GM18861 (cell line): ENCODE results near the gene ALKBH2.
"Not testable (repeated sequence)": the region's sequence is repeated elsewhere in the genome, so short reads cannot be mapped to it uniquely, and the experiment has no call there.

Source experiments
- ATAC-seq: cut with Tn5 transposase; IDR thresholded peaks from one replicate; pipeline ENCODE4 v1.9.1; 2021; ENCODE audit not compliant: unreplicated experiment

The ALKBH2 gene

DNA sequence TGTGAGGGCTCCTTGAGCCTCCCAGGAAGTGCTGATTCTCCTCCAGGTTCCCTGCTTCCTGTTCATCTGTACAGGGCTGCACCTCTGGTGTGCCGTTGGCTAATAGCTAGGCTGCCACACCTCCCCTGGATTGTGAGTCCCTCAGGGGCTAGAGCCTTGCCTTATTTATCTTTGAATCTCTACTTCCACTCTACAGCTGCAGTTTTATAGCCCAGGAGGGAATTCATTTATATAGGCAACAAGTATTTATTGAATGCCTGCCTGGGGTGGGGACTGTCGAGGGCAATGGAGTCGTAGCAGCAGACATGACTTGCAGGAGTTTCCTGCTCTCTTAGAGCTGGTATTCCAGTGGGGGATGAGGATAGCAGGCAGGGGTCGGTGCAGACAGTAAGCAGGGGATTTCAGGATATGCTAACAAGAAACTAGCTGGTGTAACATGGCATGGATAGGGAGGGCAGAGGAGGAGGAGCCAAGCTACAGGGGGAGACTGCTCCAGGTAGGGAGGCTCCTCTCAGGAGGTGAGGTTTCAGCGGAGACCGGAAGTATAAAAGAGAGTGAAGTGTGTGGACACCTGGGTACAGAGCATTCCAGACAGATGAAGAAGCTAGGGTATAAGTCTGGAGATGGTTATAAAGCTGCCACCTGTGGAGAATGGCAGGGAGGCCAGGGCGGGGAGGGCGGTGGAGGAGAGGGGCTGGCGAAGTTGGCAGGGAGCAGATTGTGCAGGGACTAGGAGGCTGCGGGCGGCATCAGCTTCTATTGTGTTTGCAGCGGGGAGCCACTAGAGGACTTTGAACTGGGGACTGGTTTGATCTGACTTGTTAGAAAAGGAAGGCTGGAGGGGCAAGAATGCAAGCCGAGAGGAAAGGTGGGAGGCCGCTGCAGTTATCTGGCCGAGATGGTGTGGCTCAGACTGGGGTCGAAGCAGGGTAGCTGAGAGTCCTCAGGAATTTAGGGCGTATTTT is 23.7 kb downstream of the ALKBH2 start:
- ATAC-seq, result no peak

DNA sequence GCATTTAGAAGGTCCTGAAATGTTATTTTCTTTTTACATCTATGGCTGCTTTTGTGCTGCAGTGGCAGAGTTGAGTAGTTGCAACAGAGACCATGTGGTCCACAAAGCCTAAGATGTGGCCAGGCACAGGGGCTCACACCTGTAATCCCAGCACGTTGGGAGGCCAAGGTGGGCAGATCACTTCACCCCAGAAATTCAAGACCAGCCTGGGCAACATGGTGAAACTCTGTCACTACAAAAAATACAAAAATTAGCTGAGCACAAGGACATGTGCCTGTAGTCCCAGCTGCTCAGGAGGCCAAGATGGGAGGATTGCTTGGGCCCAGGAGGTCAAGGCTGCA is 27.4 kb downstream of the ALKBH2 start:
- ATAC-seq, result no peak

DNA sequence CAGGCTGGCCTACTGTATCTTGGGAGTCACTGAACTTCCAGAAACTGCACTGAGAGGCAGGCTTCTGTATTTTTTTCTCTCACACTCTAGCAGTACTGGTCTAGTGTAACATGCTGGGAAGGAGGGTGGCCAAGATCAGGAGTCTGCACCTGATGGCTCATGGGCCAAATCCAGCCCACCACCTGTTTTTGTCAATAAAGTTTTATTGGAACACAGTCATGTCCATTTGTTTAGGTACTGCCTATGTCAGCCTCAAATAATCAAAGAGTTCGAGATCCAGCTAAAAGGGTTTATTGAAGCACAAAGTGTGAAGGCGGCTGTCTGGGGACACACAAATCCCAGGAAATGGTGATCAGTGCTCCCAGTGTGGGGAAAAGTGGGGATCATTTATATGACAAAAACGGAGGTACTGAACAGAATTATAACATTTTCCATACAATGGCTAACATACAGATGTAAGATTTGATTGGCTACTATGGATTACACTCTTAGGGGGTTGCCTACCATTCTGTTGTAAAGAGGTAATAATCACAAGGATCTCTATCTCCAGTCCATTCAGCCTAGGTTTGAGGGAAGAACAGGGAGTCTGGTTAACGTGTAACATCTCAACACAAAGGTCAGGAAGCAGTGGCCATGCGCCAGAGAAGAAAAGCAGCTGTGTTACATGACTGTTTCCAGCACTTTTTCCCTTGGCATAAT is 28.0 kb downstream of the ALKBH2 start:
- ATAC-seq, result no peak

DNA sequence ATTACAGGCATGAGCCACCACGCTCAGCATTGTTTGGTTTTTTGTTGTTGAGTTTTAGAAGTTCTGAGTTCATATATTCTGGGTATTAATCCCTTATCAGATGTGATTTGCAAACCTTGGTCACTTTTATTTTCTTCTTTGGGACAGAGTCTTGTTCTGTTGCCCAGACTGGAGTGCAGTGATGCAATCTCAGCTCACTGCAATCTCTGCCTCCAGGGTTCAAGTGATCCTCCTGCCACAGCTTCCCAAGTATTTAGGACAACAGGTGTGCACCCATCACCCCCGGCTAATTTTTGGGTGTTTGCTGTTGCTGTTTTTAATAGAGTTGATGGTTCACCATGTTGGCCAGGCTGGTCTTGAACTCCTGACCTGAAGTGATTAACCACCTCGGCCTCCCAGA is 29.1 kb downstream of the ALKBH2 start:
- ATAC-seq, result no peak

DNA sequence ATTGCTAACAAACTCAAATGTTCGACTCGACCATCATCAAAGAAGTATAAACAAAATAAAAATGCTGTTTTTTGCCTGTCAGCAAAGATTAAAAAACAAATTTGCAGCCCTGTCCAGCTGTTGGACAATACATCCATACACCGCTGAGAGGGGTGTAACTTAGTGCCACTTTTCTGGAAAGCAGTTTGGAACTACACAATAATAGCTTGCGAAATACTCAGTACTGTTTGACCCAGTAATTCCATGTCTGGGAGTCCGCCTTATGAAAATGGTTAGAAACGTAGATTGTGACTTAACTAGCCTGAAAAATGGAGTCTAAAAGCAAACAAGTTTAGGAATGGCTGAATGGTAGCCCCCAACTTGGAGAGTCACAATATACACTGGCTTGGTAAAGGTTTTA is 34.5 kb downstream of the ALKBH2 start:
- no peak for ATAC-seq

DNA sequence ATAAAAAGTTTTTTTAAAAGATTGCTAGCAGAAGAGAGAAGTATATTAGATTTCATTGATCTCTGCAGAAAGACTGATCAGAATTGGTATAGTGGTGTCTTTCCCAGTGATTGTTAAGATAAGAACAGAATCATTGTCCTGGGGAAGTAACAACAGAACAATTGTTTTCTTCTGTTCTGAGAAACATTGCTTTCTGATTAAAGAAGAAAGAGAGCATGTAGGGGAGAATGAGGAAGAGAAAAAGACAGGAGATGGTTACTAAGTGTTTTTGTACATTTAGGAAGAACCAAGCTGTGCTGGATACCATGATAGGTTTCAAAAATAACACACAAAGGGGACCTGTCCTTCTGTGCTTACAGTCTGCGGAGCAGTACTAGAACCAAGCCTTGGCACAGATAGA is 35.9 kb downstream of the ALKBH2 start:
- no peak for ATAC-seq

DNA sequence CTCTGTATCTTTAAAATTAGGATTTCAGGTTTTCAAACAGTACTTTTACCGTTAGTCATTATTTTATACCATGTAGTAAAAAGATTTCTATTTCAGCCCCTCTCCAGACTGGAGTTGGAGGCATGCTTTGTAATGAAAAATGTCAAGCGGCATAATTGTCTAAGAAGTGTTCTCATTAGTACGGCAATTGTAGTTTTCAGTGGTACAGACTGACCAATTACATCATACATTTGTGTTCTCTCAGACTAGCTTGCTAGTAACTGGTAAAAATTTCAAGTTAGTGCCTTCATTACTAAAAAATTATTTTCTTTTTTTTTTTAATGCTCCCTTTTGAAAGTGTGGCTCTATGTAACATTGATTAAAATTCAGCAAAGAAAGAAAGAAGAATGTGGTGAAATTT is 36.4 kb downstream of the ALKBH2 start:
- ATAC-seq, result no peak

DNA sequence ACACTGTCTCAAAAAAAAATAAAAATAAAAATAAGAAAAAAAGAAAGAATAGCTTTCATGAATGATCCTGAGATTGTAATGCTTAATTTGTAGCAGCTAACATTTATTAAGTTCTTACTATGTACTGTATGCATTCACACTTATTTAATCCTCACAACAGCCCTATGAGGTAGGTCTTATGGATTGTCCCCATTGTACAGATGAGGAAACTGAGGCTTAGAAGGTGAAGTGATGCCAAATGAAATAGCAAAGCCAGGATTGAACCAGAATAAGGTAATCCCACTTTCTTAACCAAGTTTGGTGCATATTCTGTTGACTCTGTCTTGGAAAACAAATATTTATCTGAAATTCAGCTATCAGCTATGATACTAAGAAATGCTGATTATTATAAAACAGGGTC is 38.8 kb downstream of the ALKBH2 start:
- ATAC-seq, result no peak

DNA sequence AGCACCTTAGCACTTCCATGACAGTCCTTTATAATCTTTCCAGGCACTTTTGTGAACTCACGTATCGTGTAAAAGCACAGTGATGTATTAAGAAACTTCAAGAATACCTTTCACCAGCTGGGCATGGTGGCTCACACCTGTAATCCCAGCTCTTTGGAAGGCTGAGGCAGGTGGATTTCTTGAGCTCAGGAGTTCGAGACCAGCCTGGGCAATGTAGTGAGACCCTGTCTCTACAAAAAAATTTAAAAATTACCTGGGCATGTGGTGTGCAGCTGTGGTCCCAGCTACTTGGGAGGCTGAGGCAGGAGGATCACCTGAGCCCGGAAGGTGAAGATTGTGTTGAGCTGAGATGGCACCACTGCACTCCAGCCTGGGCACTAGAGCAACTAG is 39.2 kb downstream of the ALKBH2 start:
- ATAC-seq, result not testable (repeated sequence)

DNA sequence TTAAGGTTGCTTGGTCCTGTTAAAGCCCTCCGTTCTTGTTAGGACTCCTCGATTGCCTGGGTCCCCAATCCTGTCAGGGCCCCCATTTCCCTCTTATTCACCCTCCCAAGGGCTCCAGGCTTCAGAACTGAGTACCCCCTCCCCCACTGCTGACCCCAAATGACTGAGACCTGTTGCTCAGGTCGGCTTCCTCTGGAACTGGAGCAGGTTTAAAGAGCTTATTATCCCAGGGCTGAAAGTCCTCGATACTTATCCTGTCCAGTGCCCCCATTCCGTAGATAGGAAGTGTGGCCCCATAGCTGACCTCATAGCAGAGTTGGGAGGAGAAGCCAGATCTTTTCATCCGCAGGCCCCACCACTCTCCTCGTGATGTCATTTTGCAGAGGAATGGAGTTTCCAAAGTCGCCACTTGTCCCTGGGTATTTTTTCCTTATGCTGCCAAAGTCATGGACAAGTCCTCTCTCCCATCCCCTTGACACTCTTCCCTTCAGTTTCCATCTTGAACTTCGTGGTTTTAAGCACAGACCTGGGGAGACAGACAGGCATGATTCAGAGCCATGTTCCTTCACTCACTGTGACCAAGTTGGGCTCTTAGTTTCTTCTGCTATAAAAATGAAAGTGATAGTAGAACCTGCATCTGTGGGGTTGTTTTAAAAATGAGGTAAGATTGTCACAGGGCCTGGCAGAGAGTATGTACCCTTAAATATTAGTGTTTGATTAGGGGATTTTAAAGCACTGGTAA is 39.7 kb downstream of the ALKBH2 start:
- peak; percentile 42 for ATAC-seq

DNA sequence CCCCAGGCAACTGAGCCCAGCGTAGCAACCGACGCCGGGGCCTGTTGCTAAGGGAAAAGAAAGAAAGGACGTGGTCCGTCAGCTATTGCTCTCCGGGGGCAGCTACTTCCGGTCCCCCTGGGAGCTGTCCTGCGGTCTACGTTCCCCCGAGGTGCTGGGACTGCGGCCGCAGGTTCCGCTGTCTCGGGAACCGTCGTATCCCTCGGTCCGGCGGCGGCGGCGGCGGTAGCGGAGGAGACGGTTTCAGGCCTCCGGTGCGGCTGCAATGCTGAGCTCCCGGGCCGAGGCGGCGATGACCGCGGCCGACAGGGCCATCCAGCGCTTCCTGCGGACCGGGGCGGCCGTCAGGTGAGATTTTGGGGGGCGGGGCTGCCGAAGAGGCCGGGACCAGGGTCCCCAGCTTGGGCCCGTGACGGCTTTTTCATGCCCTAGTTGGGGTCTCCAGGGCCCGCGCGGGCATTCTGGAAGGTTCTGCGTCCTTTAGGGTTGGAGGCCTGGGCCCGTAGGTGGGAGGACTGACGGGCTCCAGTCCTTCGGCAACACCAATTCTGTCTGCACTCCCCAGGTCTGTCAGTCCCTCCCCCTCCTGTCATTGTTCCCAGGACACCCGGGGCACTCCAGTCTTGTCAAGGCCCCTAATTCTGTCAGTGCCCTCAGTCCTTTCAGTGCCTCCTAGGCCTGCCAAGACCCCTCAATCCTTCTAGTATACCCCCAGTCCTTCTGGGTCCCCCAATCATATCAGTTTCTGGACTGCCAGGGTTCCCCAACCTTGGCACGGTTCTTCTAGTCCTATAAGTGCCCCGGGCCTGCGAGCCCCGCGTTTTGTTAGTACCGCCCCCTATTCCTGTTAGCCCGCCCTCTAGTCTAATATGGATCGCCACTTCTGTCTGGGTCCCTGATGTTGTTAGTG is 40.6 kb downstream of the ALKBH2 start, which contains the start of gene USP30:
Gene USP30 (plus strand): TSS at position 163 of the 910 bp plus-strand sequence. CDS start 103 bp downstream, at position 266.
- ATAC-seq, result peak; percentile 67

DNA sequence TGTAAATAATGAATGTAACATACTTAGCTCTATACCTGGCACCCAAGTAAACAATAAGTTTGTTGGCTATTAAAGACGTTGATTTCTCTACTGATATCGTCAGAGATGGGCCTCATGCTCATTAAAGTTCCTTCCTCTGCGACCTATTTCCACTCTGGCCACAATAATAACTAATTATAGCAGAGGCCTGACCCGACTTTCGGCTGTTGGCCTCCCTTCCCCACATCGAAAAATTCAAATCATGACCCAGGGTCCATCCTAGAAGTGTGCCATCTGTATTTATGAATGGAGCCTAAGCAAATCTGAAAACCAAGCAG is 41.2 kb downstream of the ALKBH2 start:
- ATAC-seq, result no peak

DNA sequence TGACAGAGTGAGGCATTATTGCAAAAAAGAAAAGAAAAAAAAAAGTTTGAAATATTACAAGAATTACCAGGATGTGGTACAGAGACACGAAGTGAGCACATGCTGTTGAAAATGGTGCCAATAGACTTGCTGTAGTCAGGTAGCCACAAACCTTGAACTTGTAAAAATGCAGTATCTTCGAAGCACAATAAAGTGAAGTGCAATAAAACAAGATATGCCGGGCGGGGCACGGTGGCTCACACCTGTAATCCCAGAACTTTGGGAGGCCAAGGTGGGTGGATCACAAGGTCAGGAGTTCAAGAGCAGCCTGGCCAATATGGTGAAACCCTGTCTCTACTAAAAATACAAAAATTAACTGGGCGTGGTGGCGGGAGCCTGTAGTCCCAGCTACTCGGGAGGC is 43.5 kb downstream of the ALKBH2 start:
- not testable (repeated sequence) for ATAC-seq

DNA sequence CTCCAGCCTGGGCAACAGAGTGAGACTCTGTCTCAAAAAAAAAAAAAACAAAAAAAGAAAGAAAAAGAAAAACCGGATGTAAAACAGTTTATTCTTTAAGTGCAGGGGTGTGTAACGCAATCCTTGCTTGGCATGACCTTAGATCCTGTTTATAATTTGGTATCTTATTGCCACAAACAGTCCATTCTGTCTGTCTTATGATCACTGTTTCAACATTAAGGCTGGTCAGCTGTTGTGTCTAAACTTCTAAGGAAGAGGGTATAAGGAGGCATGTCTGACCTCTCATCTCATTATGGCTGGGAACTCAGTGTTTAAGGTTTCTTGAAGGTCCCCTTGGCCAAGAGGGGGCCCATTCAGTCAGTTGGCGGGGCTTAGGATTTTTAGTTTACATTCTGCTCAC is 44.6 kb downstream of the ALKBH2 start:
- ATAC-seq, result not testable (repeated sequence)

DNA sequence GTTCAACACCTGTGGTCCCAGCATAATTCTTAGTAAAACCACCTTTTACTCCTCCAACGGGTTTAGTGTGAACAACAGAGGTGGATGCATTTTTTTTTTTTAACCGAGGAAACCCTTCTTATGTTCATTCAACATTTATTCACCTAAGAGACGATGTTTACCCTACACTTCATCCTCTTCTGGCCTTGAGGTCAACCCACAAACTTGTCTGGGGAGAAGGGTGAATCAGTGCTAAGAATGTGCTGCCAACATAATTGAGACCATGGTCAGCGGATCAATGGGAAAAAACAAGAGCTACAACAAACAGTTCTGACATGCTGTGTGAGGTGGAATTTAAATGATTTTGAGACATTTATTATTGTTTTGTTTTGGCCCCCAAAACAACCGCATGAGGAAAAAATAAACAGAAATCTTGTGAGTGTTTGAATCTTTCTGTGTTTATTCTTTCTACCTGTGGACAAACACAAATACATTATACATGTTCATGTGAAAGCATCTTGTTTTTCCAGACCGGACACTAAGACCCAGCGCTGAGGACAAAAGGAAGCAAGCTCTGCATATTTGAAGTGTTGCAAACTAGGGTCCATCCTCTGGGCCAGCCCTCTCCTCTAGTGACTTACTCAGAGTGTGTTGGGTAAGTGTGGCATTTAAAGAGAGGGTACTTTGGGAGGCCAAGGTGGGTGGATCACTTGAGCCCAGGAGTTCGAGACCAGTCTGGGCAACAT is 46.0 kb downstream of the ALKBH2 start:
- ATAC-seq, result no peak

DNA sequence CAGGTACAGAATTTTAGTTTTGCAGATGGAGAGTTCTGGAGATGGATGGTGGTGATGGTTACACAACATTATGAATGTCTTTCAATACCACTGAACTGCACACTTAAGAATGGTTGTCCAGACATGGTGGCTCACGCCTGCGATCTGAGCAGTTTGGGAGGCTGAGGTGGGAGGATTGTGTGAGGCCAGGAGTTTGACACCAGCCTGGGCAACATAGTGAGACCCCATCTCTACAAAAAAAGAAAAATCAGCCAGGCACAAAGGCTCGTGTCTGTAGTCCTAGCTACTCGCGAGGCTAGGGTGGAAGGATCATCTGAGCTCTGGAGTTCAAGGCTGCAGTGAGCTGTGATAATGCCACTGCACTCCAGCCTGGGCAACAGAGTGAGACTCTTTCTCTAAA is 49.0 kb downstream of the ALKBH2 start:
- ATAC-seq, result no peak
